Stomach (tissue), 4 donors: ENCODE results near the gene OMD.

ENCODE experiments used
- CTCF ChIP-seq, 7 experiments: fragments of 450-650 bp in 4 of 7; fragments of 200-600 bp in 3 of 7; sonication (generic) in 3 of 7; IDR thresholded peaks; one replicate each; pipeline ENCODE4 v1.5.1; 2016 to 2019; ENCODE audit warnings: antibody characterized with exemption in 7 of 7, control low read depth in 2 of 7, mild to moderate bottlenecking in 1 of 7
- POLR2A ChIP-seq, 4 donors: fragments of 450-650 bp; IDR thresholded peaks; one replicate each; pipeline ENCODE4 v1.6.1; 2016; ENCODE audit warnings: antibody characterized with exemption in 4 of 4, control low read depth in 2 of 4, mild to moderate bottlenecking in 1 of 4, moderate library complexity in 1 of 4

GRCh38 chr9:92385477-92385876 lies 38.8 kb downstream of the OMD start:
- TF ChIP-seq CTCF (IDR thresholded peaks at IDR 0.05) (no peak), POLR2A (IDR thresholded peaks at IDR 0.05) (no peak)
